ENCODE data around the gene BCL7C.

GRCh38 chr16:30930160-30930571 lies 36.3 kb upstream of the BCL7C start:
- TF ChIP-seq CHD2 (IDR thresholded peaks at IDR 0.05; ENCODE audit: low read depth, low read length): no peak
- TF ChIP-seq ZFP91 (CRISPR knock-in tag; IDR thresholded peaks at IDR 0.05; ENCODE audit: borderline replicate concordance): no peak
- TF ChIP-seq CTCF (CRISPR knock-in tag; IDR thresholded peaks at IDR 0.05): no peak
- TF ChIP-seq POLR2A (IDR thresholded peaks at IDR 0.05; ENCODE audit: insufficient read depth in 1 of 2, low read depth in 2 of 2, low read length in 2 of 2): no peak
- TF ChIP-seq POLR2AphosphoS5 (IDR thresholded peaks at IDR 0.05; ENCODE audit: low read depth, low read length): no peak
- TF ChIP-seq ATF7 (IDR thresholded peaks at IDR 0.05): no peak
- no peak for TF ChIP-seq ATF7 (CRISPR knock-in tag; IDR thresholded peaks at IDR 0.05)
- TF ChIP-seq DPF2 (CRISPR knock-in tag; IDR thresholded peaks at IDR 0.05; ENCODE audit: borderline replicate concordance, low read depth): no peak
- no peak for TF ChIP-seq ESRRA (CRISPR knock-in tag; IDR thresholded peaks at IDR 0.05; ENCODE audit: low read depth)
- TF ChIP-seq GPN1 (CRISPR knock-in tag; IDR thresholded peaks at IDR 0.05; ENCODE audit: borderline replicate concordance): no peak
- TF ChIP-seq KLF6 (CRISPR knock-in tag; IDR thresholded peaks at IDR 0.05): no peak

Measured in HepG2 (cell line).